ENCODE measurements around the gene RAB8B. TPM values are rescaled to one million over a fixed set of nuclear protein-coding genes. Genes with fewer than 3 reads are reported as not detected.

RAB8B gene
- total RNA-seq, 1 experiment from 2014 or later: 18.2 TPM

DNA sequence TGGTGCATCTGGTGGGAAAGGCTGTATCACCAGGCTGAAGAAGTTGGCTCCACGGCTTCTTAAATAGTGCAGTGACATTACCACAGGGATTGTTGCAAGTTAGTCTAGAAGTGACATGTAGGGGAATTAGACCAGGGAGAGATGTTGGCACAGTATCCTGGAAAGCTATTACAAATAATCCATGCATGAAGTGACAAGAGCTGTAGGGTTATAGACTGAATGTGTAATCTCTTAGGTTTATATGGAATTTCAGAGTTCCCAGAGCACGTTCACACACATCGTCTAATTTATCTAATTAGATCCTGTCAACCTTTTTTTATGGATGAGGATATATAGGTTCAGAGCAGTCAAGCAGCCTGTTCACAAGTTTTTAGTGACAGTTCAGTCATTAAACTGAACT, 50.7 kb downstream of the RAB8B start:
- Mint-ChIP-seq H3K9me3 (ENCODE audit: unreplicated experiment) (no peaks in the 10 kb centered on the region), H3K27ac (ENCODE audit: unreplicated experiment) (no peak overlapping the region), H3K36me3 (ENCODE audit: insufficient read depth, unreplicated experiment) (no peaks in the 10 kb centered on the region), H3K4me3 (ENCODE audit: unreplicated experiment) (no peak overlapping the region), H3K4me1 (ENCODE audit: low read depth, unreplicated experiment) (no peaks in the 10 kb centered on the region), H3K27me3 (ENCODE audit: insufficient read depth, unreplicated experiment) (no peaks in the 10 kb centered on the region)
- no peak overlapping the region for H3K4me3 ChIP-seq (ENCODE audit: low read depth, low read length)
- H3K36me3 ChIP-seq (ENCODE audit: control insufficient read depth, insufficient read depth, low read length): no peaks in the 10 kb centered on the region
- no TSS peak for BruUV-seq (replicated peaks)
- TF ChIP-seq, protein P1, sequence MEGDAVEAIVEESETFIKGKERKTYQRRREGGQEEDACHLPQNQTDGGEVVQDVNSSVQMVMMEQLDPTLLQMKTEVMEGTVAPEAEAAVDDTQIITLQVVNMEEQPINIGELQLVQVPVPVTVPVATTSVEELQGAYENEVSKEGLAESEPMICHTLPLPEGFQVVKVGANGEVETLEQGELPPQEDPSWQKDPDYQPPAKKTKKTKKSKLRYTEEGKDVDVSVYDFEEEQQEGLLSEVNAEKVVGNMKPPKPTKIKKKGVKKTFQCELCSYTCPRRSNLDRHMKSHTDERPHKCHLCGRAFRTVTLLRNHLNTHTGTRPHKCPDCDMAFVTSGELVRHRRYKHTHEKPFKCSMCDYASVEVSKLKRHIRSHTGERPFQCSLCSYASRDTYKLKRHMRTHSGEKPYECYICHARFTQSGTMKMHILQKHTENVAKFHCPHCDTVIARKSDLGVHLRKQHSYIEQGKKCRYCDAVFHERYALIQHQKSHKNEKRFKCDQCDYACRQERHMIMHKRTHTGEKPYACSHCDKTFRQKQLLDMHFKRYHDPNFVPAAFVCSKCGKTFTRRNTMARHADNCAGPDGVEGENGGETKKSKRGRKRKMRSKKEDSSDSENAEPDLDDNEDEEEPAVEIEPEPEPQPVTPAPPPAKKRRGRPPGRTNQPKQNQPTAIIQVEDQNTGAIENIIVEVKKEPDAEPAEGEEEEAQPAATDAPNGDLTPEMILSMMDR (IDR thresholded peaks at IDR 0.05; ENCODE audit: insufficient read depth in 1 of 2, low read depth in 1 of 2, low read length in 1 of 2, severe bottlenecking in 1 of 2, unreplicated experiment in 1 of 2): no peak
- H3K9me3 ChIP-seq: peaks cover 8% of the 10 kb centered on the region; the same call in 1 of the 2 replicates
- no peaks in the 10 kb centered on the region for H3K27me3 ChIP-seq (replicated peaks; ENCODE audit: control insufficient read depth, insufficient read depth, low read length)
- no peaks in the 10 kb centered on the region for H3K4me1 ChIP-seq
- no peak for DNase-seq
- intact Hi-C loops (cut with micrococcal nuclease; ENCODE audit: unreplicated experiment): no loop called here
- POLR2A ChIA-PET: no interaction called here
- CTCF ChIA-PET: no interaction called here

- H3K9me3 Mint-ChIP-seq (ENCODE audit: unreplicated experiment): no peaks in the 10 kb centered on the region
- Histone ChIP-seq H3K4me1 (no peaks in the 10 kb centered on the region), H3K36me3 (ENCODE audit: control insufficient read depth, insufficient read depth, low read length) (no peaks in the 10 kb centered on the region), H3K27me3 (replicated peaks; ENCODE audit: control insufficient read depth, insufficient read depth, low read length) (no peaks in the 10 kb centered on the region), H3K4me3 (ENCODE audit: low read depth, low read length) (no peak overlapping the region), H3K9me3 (peaks cover 8% of the 10 kb centered on the region; the same call in 1 of the 2 replicates)
- intact Hi-C loops (cut with micrococcal nuclease; ENCODE audit: unreplicated experiment): no loop called here
- TF ChIP-seq, protein P1 (IDR thresholded peaks at IDR 0.05; ENCODE audit: insufficient read depth in 1 of 2, low read depth in 1 of 2, low read length in 1 of 2, severe bottlenecking in 1 of 2, unreplicated experiment in 1 of 2): no peak
- no peaks in the 10 kb centered on the region for H3K4me1 Mint-ChIP-seq (ENCODE audit: low read depth, unreplicated experiment)
- no TSS peak for BruUV-seq (replicated peaks)
- H3K36me3 Mint-ChIP-seq (ENCODE audit: insufficient read depth, unreplicated experiment): no peaks in the 10 kb centered on the region
- ChIA-PET CTCF (no interaction called here), POLR2A (no interaction called here)
- no peak for DNase-seq
- no peak overlapping the region for H3K27ac Mint-ChIP-seq (ENCODE audit: unreplicated experiment)
- H3K27me3 Mint-ChIP-seq (ENCODE audit: insufficient read depth, unreplicated experiment): no peaks in the 10 kb centered on the region
- H3K4me3 Mint-ChIP-seq (ENCODE audit: unreplicated experiment): no peak overlapping the region
These were observed 51.9 kb downstream of the RAB8B start for GRCh38 chr15:63241316-63241715.

- Mint-ChIP-seq H3K27ac (ENCODE audit: unreplicated experiment) (no peak overlapping the region), H3K27me3 (ENCODE audit: insufficient read depth, unreplicated experiment) (no peaks in the 10 kb centered on the region), H3K4me1 (ENCODE audit: low read depth, unreplicated experiment) (no peaks in the 10 kb centered on the region), H3K4me3 (ENCODE audit: unreplicated experiment) (no peak overlapping the region), H3K9me3 (ENCODE audit: unreplicated experiment) (no peaks in the 10 kb centered on the region), H3K36me3 (ENCODE audit: insufficient read depth, unreplicated experiment) (no peaks in the 10 kb centered on the region)
- CTCF ChIA-PET: no interaction called here
- Histone ChIP-seq H3K4me1 (peaks cover 5% of the 10 kb centered on the region; the same call in 1 of the 2 replicates), H3K4me3 (ENCODE audit: low read depth, low read length) (no peak overlapping the region), H3K36me3 (ENCODE audit: control insufficient read depth, insufficient read depth, low read length) (no peaks in the 10 kb centered on the region), H3K9me3 (peaks cover 8% of the 10 kb centered on the region; the same call in 1 of the 2 replicates), H3K27me3 (replicated peaks; ENCODE audit: control insufficient read depth, insufficient read depth, low read length) (no peaks in the 10 kb centered on the region)
- POLR2A ChIA-PET: no interaction called here
- intact Hi-C loops (cut with micrococcal nuclease; ENCODE audit: unreplicated experiment): no loop called here
- TF ChIP-seq, protein P1 (IDR thresholded peaks at IDR 0.05; ENCODE audit: insufficient read depth in 1 of 2, low read depth in 1 of 2, low read length in 1 of 2, severe bottlenecking in 1 of 2, unreplicated experiment in 1 of 2): no peak
- no TSS peak for BruUV-seq (replicated peaks)
- DNase-seq: no peak
These were observed 53.7 kb downstream of the RAB8B start for GRCh38 chr15:63243101-63243500.
